Neural progenitor cell (in vitro differentiated cells): ENCODE measurements around the gene ZNF488.

Experiments
- CTCF ChIP-seq: fragments of 200-600 bp; sonication (generic); IDR thresholded peaks from 2 replicates; pipeline ENCODE4 v1.5.1; 2017; ENCODE audit warnings: antibody characterized with exemption, mild to moderate bottlenecking
- EZH2phosphoT487 ChIP-seq: fragments of 200-600 bp; sonication (generic); IDR thresholded peaks from 2 replicates; pipeline ENCODE4 v1.6.1; 2017; ENCODE audit warnings: antibody characterized with exemption

- TF ChIP-seq EZH2phosphoT487 (no peak), CTCF (no peak)
These were observed 18.5 kb downstream of the ZNF488 start for GRCh38 chr10:47365431-47366180.
